DND-41 (cell line): ENCODE data around the gene ARHGAP26.

ENCODE experiments used
- ATAC-seq: fragments of 200-7000 bp; cut with Tn5 transposase; 3 replicates; pipeline ENCODE4 v1.9.1; 2021; ENCODE audit warnings: low read depth; ENCODE audit not compliant: insufficient read depth
- DNase-seq: peaks from one replicate; pipeline ENCODE4 v3.0.0-alpha.2; 2020
- H2AFZ ChIP-seq: 2 replicates; pipeline ENCODE4 v1.6.0; 2012; ENCODE audit warnings: low read depth, low read length
- H3K27ac ChIP-seq: 2 replicates; pipeline ENCODE4 v1.5.1; 2012; ENCODE audit warnings: low read length, inconsistent platforms
- H3K27me3 ChIP-seq: fragments of 200-600 bp; sonication (generic); 2 replicates; pipeline ENCODE4 v1.6.0; 2012; ENCODE audit warnings: low read length, mild to moderate bottlenecking, inconsistent platforms; ENCODE audit not compliant: insufficient read depth, poor library complexity
- H3K36me3 ChIP-seq: 2 replicates; pipeline ENCODE4 v1.5.1; 2012; ENCODE audit warnings: low read length, inconsistent platforms; ENCODE audit not compliant: insufficient read depth
- H3K4me1 ChIP-seq: 2 replicates; pipeline ENCODE4 v1.5.1; 2012; ENCODE audit warnings: mild to moderate bottlenecking, low read length; ENCODE audit not compliant: insufficient read depth
- H3K4me2 ChIP-seq: 2 replicates; pipeline ENCODE4 v1.6.0; 2012; ENCODE audit warnings: mild to moderate bottlenecking, moderate library complexity, low read length, inconsistent platforms; ENCODE audit not compliant: insufficient read depth
- H3K4me3 ChIP-seq, 2 experiments: fragments of 200-600 bp in 1 of 2; shearing (Covaris generic) in 1 of 2; 2 replicates each; pipeline ENCODE4 v1.5.1; 2012 to 2016; ENCODE audit warnings: inconsistent platforms in 2 of 2, low read length in 2 of 2, mild to moderate bottlenecking in 2 of 2, low read depth in 1 of 2, moderate library complexity in 1 of 2
- H3K79me2 ChIP-seq: 2 replicates; pipeline ENCODE4 v1.6.0; 2012; ENCODE audit warnings: low read length, inconsistent platforms; ENCODE audit not compliant: insufficient read depth
- H3K9ac ChIP-seq: 2 replicates; pipeline ENCODE4 v1.6.0; 2012; ENCODE audit warnings: low read depth, mild to moderate bottlenecking, inconsistent platforms, low read length, moderate library complexity
- H3K9me3 ChIP-seq: 2 replicates; pipeline ENCODE4 v1.5.1; 2012; ENCODE audit warnings: low read length, moderate library complexity, mild to moderate bottlenecking, inconsistent platforms; ENCODE audit not compliant: insufficient read depth, severe bottlenecking
- H4K20me1 ChIP-seq: 2 replicates; pipeline ENCODE4 v1.6.0; 2012; ENCODE audit warnings: low read length; ENCODE audit not compliant: insufficient read depth
- CTCF ChIP-seq: IDR thresholded peaks from 2 replicates; pipeline ENCODE4 v1.5.1; 2012; ENCODE audit warnings: borderline replicate concordance, low read length, moderate library complexity, mild to moderate bottlenecking; ENCODE audit not compliant: poor library complexity, severe bottlenecking; ENCODE audit errors: extremely low read depth
- EZH2 ChIP-seq: IDR thresholded peaks from 3 replicates; pipeline ENCODE4 v1.6.1; 2012; ENCODE audit warnings: borderline replicate concordance, low read depth, mild to moderate bottlenecking, moderate library complexity, low read length, inconsistent platforms; ENCODE audit not compliant: severe bottlenecking

The ARHGAP26 gene

GRCh38 chr5:142811866-142812557 lies 41.8 kb downstream of the ARHGAP26 start:
- no peaks in the 10 kb centered on the region for H3K4me1 ChIP-seq
- DNase-seq (no peak), ATAC-seq (no peak)
- no peaks in the 10 kb centered on the region for H3K27me3 ChIP-seq
- no peak overlapping the region for H3K27ac ChIP-seq
- H3K4me3 ChIP-seq, result no peak overlapping the region
- peaks cover 11% of the 10 kb centered on the region for H3K79me2 ChIP-seq
- no peak for TF ChIP-seq EZH2
- TF ChIP-seq CTCF, result no peak
- H3K4me2 ChIP-seq, result no peak overlapping the region
- H3K36me3 ChIP-seq, result no peaks in the 10 kb centered on the region
- no peak overlapping the region for H2AFZ ChIP-seq
- H3K9me3 ChIP-seq, result no peaks in the 10 kb centered on the region
- H3K9ac ChIP-seq, result no peak overlapping the region
- peaks cover 10% of the 10 kb centered on the region; the same call in 1 of the 2 replicates for H4K20me1 ChIP-seq

- H3K27me3 ChIP-seq, result no peaks in the 10 kb centered on the region
- DNase-seq, result no peak
- no peak overlapping the region for H3K27ac ChIP-seq
- H3K9me3 ChIP-seq, result no peaks in the 10 kb centered on the region
- no peak overlapping the region for H3K4me3 ChIP-seq
- H3K4me1 ChIP-seq, result no peaks in the 10 kb centered on the region
- H3K9ac ChIP-seq, result no peak overlapping the region
- no peaks in the 10 kb centered on the region for H3K36me3 ChIP-seq
- H3K79me2 ChIP-seq, result peaks cover 7% of the 10 kb centered on the region; the same call in 1 of the 2 replicates
- peaks cover 9% of the 10 kb centered on the region; the same call in 1 of the 2 replicates for H4K20me1 ChIP-seq
- TF ChIP-seq EZH2, result no peak
- TF ChIP-seq CTCF, result no peak
- no peak for ATAC-seq
- H2AFZ ChIP-seq, result no peak overlapping the region
- H3K4me2 ChIP-seq, result no peak overlapping the region
These were observed 43.0 kb downstream of the ARHGAP26 start for GRCh38 chr5:142813220-142813619.

GRCh38 chr5:142814122-142814521 lies 43.9 kb downstream of the ARHGAP26 start:
- Histone ChIP-seq H3K4me2 (no peak overlapping the region), H4K20me1 (peaks cover 7% of the 10 kb centered on the region; the same call in 1 of the 2 replicates), H2AFZ (no peak overlapping the region), H3K36me3 (no peaks in the 10 kb centered on the region), H3K4me1 (no peaks in the 10 kb centered on the region), H3K79me2 (0 out of 2 replicates have a peak, but pooled peaks cover 2% of the 10 kb centered on the region), H3K9ac (no peak overlapping the region), H3K27ac (no peak overlapping the region), H3K4me3 (no peak overlapping the region), H3K9me3 (no peaks in the 10 kb centered on the region), H3K27me3 (no peaks in the 10 kb centered on the region)
- no peak for ATAC-seq
- no peak for DNase-seq
- TF ChIP-seq CTCF (no peak), EZH2 (no peak)
